ENCODE results near the gene DSCAM. TPM values are rescaled to one million over a fixed set of nuclear protein-coding genes. Genes with fewer than 3 reads are reported as not detected.

DSCAM gene
- total and polyA plus RNA-seq, 2 experiments from 2014 or later, result 0.07 TPM; not detected in 1

DNA sequence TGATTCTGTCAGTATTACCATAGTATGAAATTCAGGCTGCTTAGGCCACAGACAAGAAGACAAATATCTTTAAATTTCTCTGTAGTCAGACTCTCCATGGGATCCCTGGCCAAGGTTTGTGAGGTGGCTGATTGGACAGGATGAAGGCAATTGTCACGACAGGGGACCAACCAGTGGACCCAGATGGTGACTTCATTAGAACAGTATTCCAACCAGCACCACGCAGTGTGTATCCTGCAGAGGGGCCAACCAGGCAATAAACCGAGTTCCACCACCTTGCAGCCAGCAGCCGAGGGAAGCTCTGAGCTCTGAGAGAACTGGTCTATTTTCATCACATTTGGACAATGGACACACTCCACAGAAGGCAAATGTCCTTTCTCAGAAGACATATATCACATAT, 16.1 kb downstream of the DSCAM start:
- H2AFZ ChIP-seq, result no peak overlapping the region
- Mint-ChIP-seq H3K4me1 (no peaks in the 10 kb centered on the region), H3K27me3 (ENCODE audit: insufficient read depth, low read depth, poor library complexity) (peaks cover 1% of the 10 kb centered on the region), H3K9me3 (peaks cover 88% of the 10 kb centered on the region), H3K36me3 (ENCODE audit: low read depth) (peaks cover 24% of the 10 kb centered on the region), H3K4me3 (no peak overlapping the region), H3K27ac (no peak overlapping the region)
- TF ChIP-seq, protein P1, sequence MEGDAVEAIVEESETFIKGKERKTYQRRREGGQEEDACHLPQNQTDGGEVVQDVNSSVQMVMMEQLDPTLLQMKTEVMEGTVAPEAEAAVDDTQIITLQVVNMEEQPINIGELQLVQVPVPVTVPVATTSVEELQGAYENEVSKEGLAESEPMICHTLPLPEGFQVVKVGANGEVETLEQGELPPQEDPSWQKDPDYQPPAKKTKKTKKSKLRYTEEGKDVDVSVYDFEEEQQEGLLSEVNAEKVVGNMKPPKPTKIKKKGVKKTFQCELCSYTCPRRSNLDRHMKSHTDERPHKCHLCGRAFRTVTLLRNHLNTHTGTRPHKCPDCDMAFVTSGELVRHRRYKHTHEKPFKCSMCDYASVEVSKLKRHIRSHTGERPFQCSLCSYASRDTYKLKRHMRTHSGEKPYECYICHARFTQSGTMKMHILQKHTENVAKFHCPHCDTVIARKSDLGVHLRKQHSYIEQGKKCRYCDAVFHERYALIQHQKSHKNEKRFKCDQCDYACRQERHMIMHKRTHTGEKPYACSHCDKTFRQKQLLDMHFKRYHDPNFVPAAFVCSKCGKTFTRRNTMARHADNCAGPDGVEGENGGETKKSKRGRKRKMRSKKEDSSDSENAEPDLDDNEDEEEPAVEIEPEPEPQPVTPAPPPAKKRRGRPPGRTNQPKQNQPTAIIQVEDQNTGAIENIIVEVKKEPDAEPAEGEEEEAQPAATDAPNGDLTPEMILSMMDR (conservative IDR thresholded peaks at IDR 0.05; ENCODE audit: low read depth in 2 of 2), result no peak
- TF ChIP-seq JUNB (IDR thresholded peaks at IDR 0.05; ENCODE audit: unreplicated experiment), result no peak
- no peak for ATAC-seq
- no peak overlapping the region for H3K27ac ChIP-seq (ENCODE audit: low read depth)
- H3K9me2 ChIP-seq (ENCODE audit: insufficient read depth), result no peaks in the 10 kb centered on the region
- H3K27me3 ChIP-seq (ENCODE audit: insufficient read depth), result no peaks in the 10 kb centered on the region
- H3F3A ChIP-seq (replicated peaks; ENCODE audit: low read depth), result no peaks in the 10 kb centered on the region
- H3K4me3 ChIP-seq, result no peak overlapping the region
- no peaks in the 10 kb centered on the region for H3K36me3 ChIP-seq (ENCODE audit: insufficient read depth)
- no peak for DNase-seq (ENCODE audit: low spot score)
- H4K20me1 ChIP-seq (replicated peaks; ENCODE audit: insufficient read depth), result no peaks in the 10 kb centered on the region
- no peaks in the 10 kb centered on the region for H3K4me1 ChIP-seq (ENCODE audit: insufficient read depth)
- no peaks in the 10 kb centered on the region for H3K79me2 ChIP-seq (replicated peaks; ENCODE audit: insufficient read depth)
- no peak overlapping the region for H3K4me2 ChIP-seq

DNA sequence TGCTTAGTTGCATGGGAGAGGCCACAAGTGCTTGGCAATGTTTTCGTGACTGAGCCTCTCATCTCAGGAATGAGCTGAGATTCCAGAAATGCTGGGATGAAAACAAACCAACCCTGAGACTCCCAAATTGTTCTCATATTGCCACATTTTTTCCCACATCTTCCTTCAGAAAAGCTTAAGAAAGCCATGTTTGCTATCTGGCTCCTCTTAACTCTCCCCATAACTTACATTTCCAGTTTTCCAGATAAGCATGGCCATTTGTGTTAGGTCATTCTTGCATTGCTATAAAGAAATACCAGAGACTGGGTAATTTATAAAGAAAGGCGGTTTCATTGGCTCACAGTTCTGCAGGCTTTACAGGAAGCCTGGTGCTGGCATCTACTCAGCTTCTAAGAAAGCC, 17.2 kb downstream of the DSCAM start:
- Histone ChIP-seq H3K4me3 (no peak overlapping the region), H3K36me3 (ENCODE audit: insufficient read depth) (no peaks in the 10 kb centered on the region), H3K4me2 (no peak overlapping the region), H3K27me3 (ENCODE audit: insufficient read depth) (no peaks in the 10 kb centered on the region), H3K79me2 (replicated peaks; ENCODE audit: insufficient read depth) (no peaks in the 10 kb centered on the region), H3F3A (replicated peaks; ENCODE audit: low read depth) (no peaks in the 10 kb centered on the region), H4K20me1 (replicated peaks; ENCODE audit: insufficient read depth) (no peaks in the 10 kb centered on the region), H3K27ac (ENCODE audit: low read depth) (no peak overlapping the region), H3K4me1 (ENCODE audit: insufficient read depth) (no peaks in the 10 kb centered on the region), H3K9me2 (ENCODE audit: insufficient read depth) (no peaks in the 10 kb centered on the region; the same call in 1 of the 2 replicates), H2AFZ (no peak overlapping the region)
- ATAC-seq (no peak), DNase-seq (ENCODE audit: low spot score) (no peak)
- Mint-ChIP-seq H3K27ac (no peak overlapping the region), H3K4me3 (no peak overlapping the region), H3K9me3 (peaks cover 90% of the 10 kb centered on the region), H3K27me3 (ENCODE audit: insufficient read depth, low read depth, poor library complexity) (peaks cover 1% of the 10 kb centered on the region), H3K36me3 (ENCODE audit: low read depth) (peaks cover 25% of the 10 kb centered on the region), H3K4me1 (no peaks in the 10 kb centered on the region)
- no peak for TF ChIP-seq POLR2AphosphoS5 (IDR thresholded peaks at IDR 0.05; ENCODE audit: low read depth)
- TF ChIP-seq EZH2phosphoT487 (IDR thresholded peaks at IDR 0.05; ENCODE audit: unreplicated experiment), result no peak
- TF ChIP-seq, protein P2, sequence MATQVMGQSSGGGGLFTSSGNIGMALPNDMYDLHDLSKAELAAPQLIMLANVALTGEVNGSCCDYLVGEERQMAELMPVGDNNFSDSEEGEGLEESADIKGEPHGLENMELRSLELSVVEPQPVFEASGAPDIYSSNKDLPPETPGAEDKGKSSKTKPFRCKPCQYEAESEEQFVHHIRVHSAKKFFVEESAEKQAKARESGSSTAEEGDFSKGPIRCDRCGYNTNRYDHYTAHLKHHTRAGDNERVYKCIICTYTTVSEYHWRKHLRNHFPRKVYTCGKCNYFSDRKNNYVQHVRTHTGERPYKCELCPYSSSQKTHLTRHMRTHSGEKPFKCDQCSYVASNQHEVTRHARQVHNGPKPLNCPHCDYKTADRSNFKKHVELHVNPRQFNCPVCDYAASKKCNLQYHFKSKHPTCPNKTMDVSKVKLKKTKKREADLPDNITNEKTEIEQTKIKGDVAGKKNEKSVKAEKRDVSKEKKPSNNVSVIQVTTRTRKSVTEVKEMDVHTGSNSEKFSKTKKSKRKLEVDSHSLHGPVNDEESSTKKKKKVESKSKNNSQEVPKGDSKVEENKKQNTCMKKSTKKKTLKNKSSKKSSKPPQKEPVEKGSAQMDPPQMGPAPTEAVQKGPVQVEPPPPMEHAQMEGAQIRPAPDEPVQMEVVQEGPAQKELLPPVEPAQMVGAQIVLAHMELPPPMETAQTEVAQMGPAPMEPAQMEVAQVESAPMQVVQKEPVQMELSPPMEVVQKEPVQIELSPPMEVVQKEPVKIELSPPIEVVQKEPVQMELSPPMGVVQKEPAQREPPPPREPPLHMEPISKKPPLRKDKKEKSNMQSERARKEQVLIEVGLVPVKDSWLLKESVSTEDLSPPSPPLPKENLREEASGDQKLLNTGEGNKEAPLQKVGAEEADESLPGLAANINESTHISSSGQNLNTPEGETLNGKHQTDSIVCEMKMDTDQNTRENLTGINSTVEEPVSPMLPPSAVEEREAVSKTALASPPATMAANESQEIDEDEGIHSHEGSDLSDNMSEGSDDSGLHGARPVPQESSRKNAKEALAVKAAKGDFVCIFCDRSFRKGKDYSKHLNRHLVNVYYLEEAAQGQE (IDR thresholded peaks at IDR 0.05; ENCODE audit: unreplicated experiment), result no peak
- no peak for TF ChIP-seq EZH2 (IDR thresholded peaks at IDR 0.05; ENCODE audit: low read depth, unreplicated experiment)
- TF ChIP-seq NANOG (IDR thresholded peaks at IDR 0.05; ENCODE audit: borderline replicate concordance), result no peak
- TF ChIP-seq, protein P3, sequence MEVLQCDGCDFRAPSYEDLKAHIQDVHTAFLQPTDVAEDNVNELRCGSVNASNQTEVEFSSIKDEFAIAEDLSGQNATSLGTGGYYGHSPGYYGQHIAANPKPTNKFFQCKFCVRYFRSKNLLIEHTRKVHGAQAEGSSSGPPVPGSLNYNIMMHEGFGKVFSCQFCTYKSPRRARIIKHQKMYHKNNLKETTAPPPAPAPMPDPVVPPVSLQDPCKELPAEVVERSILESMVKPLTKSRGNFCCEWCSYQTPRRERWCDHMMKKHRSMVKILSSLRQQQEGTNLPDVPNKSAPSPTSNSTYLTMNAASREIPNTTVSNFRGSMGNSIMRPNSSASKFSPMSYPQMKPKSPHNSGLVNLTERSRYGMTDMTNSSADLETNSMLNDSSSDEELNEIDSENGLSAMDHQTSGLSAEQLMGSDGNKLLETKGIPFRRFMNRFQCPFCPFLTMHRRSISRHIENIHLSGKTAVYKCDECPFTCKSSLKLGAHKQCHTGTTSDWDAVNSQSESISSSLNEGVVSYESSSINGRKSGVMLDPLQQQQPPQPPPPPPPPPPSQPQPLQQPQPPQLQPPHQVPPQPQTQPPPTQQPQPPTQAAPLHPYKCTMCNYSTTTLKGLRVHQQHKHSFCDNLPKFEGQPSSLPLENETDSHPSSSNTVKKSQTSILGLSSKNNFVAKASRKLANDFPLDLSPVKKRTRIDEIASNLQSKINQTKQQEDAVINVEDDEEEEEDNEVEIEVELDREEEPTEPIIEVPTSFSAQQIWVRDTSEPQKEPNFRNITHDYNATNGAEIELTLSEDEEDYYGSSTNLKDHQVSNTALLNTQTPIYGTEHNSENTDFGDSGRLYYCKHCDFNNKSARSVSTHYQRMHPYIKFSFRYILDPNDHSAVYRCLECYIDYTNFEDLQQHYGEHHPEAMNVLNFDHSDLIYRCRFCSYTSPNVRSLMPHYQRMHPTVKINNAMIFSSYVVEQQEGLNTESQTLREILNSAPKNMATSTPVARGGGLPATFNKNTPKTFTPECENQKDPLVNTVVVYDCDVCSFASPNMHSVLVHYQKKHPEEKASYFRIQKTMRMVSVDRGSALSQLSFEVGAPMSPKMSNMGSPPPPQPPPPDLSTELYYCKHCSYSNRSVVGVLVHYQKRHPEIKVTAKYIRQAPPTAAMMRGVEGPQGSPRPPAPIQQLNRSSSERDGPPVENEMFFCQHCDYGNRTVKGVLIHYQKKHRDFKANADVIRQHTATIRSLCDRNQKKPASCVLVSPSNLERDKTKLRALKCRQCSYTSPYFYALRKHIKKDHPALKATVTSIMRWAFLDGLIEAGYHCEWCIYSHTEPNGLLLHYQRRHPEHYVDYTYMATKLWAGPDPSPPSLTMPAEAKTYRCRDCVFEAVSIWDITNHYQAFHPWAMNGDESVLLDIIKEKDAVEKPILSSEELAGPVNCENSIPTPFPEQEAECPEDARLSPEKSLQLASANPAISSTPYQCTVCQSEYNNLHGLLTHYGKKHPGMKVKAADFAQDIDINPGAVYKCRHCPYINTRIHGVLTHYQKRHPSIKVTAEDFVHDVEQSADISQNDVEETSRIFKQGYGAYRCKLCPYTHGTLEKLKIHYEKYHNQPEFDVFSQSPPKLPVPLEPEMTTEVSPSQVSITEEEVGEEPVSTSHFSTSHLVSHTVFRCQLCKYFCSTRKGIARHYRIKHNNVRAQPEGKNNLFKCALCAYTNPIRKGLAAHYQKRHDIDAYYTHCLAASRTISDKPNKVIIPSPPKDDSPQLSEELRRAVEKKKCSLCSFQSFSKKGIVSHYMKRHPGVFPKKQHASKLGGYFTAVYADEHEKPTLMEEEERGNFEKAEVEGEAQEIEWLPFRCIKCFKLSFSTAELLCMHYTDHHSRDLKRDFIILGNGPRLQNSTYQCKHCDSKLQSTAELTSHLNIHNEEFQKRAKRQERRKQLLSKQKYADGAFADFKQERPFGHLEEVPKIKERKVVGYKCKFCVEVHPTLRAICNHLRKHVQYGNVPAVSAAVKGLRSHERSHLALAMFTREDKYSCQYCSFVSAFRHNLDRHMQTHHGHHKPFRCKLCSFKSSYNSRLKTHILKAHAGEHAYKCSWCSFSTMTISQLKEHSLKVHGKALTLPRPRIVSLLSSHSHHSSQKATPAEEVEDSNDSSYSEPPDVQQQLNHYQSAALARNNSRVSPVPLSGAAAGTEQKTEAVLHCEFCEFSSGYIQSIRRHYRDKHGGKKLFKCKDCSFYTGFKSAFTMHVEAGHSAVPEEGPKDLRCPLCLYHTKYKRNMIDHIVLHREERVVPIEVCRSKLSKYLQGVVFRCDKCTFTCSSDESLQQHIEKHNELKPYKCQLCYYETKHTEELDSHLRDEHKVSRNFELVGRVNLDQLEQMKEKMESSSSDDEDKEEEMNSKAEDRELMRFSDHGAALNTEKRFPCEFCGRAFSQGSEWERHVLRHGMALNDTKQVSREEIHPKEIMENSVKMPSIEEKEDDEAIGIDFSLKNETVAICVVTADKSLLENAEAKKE (CRISPR knock-in tag; IDR thresholded peaks at IDR 0.05), result no peak
- no peak for TF ChIP-seq ZNF331 (CRISPR knock-in tag; IDR thresholded peaks at IDR 0.05; ENCODE audit: low read depth)
- no peak for TF ChIP-seq CREB1 (CRISPR knock-in tag; IDR thresholded peaks at IDR 0.05; ENCODE audit: low read depth)

All from GM23338 (cell line).